Ovary (tissue), 9 donors: ENCODE measurements around the gene CD300A. TPM values are rescaled to one million over a fixed set of nuclear protein-coding genes. Genes with fewer than 3 reads are reported as not detected.

ENCODE experiments used
- DNase-seq, 5 donors: peaks; one replicate each; pipeline ENCODE4 v3.0.0-alpha.2; 2019 to 2020
- H3K27ac ChIP-seq, 2 donors: fragments of 200-600 bp; one replicate each; pipeline versions ENCODE4 v1.5.1 to v1.8.0; 2019 to 2022
- H3K27me3 ChIP-seq: fragments of 200-600 bp; one replicate; pipeline ENCODE4 v1.8.0; 2022
- H3K36me3 ChIP-seq: fragments of 200-600 bp; sonication (generic); one replicate; pipeline ENCODE4 v1.5.1; 2019
- H3K4me1 ChIP-seq: one replicate; pipeline ENCODE4 v1.8.1; 2013; ENCODE audit warnings: mild to moderate bottlenecking, moderate library complexity; ENCODE audit not compliant: insufficient read depth
- H3K4me3 ChIP-seq: fragments of 200-600 bp; sonication (generic); one replicate; pipeline ENCODE4 v1.5.1; 2017
- H3K9me3 ChIP-seq, 2 donors: fragments of 200-600 bp in 1 of 2; sonication (generic) in 1 of 2; one replicate each; pipeline versions ENCODE4 v1.5.1 to v1.8.1; 2013 to 2019; ENCODE audit warnings: mild to moderate bottlenecking in 1 of 2, moderate library complexity in 1 of 2
- EP300 ChIP-seq: sonication (generic); formaldehyde crosslinking; IDR thresholded peaks from one replicate; pipeline ENCODE4 v1.6.1; 2017; ENCODE audit warnings: antibody characterized with exemption
- POLR2A ChIP-seq: fragments of 450-650 bp; IDR thresholded peaks from one replicate; pipeline ENCODE4 v1.6.1; 2017; ENCODE audit warnings: antibody characterized with exemption, mild to moderate bottlenecking, moderate library complexity
- WGBS, 3 donors: extraction: QIAGEN DNeasy Blood & Tissue Kit in 1 of 3; methylation state at CpG; one replicate each; pipeline versions ENCODE4 v1.1.5 to v1.1.7; 2013 to 2017; 5-methylcytosine and 5-hydroxymethylcytosine counted together
- intact Hi-C, 4 donors: fragments of 100-400 bp; cut with DNase I; formaldehyde crosslinking; loops; one replicate each; pipeline versions ENCODE4 v1.11.0 to v1.15.1; 2022 to 2023
- polyA plus RNA-seq, 2 donors: library from polyadenylated mRNA; stranded (reverse); fragments of 200-250 nt in 1 of 2; fragments of 350-450 nt in 1 of 2; fragmentation: Illumina TruSeq in 1 of 2; extraction: RNeasy Lipid Tissue Mini Kit (QIAGEN cat#74804) in 1 of 2; gene quantifications; one replicate each; pipeline ENCODE4 v1.2.3, GENCODE V29; 2013 to 2014
- total RNA-seq, 7 donors: library from RNA; depleted of rRNA in 2 of 7; stranded (reverse); fragments of >200 nt in 2 of 7; fragmentation: NEBNext Ultra II Directional in 3 of 7; extraction: Animal tissue kit (Norgen Biotek cat#: 25700) in 3 of 7; gene quantifications; one replicate each; pipeline versions ENCODE4 v1.1.0 to v1.2.4, GENCODE V29; 2016 to 2023
- TF ChIP-seq, protein P1 (sequence below), 3 donors: fragments of 450-650 bp in 2 of 3; fragments of 200-600 bp in 1 of 3; IDR thresholded peaks; one replicate each; pipeline versions ENCODE4 v1.5.1 to v1.8.0; 2016 to 2022; ENCODE audit warnings: antibody characterized with exemption in 3 of 3, mild to moderate bottlenecking in 1 of 3
- donor health status: DM: no; HTN: no; CAD: no; lungs with moderate emphysema.
- donor health status: DM: no; HTN: no; CAD: no.
- donor health status: Bipolar disorder and iron deficiency.
- donor health status: DM: yes; HTN: yes; CAD: no.
- donor health status: DM: no; HTN: no; CAD: no.
- donor health status: DM: yes; HTN: yes; CAD: no.

Gene CD300A
- total and polyA plus RNA-seq, 9 donors: 1.4 to 5.5 (median 2.1) TPM

DNA sequence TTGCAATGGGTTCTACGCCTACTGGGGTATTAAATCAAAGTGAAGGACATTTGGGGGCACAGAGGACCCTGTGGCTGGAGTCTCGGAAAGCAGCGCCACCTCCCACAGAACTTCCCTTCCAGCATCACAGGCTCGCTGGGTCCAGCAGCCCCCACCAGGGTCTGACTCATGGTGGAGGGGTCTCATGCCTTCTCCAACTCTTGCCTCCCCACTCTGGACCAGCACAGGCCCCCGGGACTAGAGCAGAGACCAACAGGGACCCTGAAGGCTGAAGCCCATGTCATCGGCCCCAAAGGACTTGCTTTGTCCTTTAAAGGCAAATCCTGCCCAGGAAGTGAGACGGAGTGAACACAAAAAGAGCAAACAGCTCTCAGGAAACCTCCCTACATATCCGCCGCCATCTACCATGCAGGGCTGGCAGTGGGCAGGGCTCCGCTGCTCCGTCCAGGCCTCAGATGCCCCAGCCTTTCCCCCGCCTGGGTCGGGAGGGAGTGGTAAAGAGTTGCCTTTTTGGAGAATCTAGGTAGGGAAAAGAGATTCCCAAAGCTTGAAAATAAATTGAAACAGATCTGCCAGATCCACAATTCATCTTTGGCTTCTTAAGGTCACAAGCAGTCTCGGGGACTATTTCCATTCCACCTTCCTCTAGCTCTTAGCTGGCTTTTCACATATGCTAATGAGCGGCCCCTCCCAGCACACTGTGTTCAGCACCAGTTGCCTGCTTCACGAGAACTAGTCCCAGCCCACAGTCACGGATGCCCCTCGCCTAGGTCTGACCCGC lies 36.6 kb upstream of the CD300A start:
- 64 to 65% (median 65%) methylated on average over 19 of the region's 19 CpGs for WGBS, 3 donors
- Histone ChIP-seq H3K27ac (peak overlapping the region; percentile 77 to 96), H3K4me3 (peak overlapping the region; percentile 52), H3K36me3 (no peaks in the 10 kb centered on the region), H3K9me3 (no peaks in the 10 kb centered on the region), H3K27me3 (no peaks in the 10 kb centered on the region), H3K4me1 (peaks cover 20% of the 10 kb centered on the region)
- intact Hi-C loops: loop anchor here in 2 of 4 donors (2.0 kb wide), 2 partner anchors 23 to 25 kb away; no protein-coding TSS in a partner anchor
- peak; percentile 47 to 69 (median 53) for DNase-seq
- TF ChIP-seq, protein P1, sequence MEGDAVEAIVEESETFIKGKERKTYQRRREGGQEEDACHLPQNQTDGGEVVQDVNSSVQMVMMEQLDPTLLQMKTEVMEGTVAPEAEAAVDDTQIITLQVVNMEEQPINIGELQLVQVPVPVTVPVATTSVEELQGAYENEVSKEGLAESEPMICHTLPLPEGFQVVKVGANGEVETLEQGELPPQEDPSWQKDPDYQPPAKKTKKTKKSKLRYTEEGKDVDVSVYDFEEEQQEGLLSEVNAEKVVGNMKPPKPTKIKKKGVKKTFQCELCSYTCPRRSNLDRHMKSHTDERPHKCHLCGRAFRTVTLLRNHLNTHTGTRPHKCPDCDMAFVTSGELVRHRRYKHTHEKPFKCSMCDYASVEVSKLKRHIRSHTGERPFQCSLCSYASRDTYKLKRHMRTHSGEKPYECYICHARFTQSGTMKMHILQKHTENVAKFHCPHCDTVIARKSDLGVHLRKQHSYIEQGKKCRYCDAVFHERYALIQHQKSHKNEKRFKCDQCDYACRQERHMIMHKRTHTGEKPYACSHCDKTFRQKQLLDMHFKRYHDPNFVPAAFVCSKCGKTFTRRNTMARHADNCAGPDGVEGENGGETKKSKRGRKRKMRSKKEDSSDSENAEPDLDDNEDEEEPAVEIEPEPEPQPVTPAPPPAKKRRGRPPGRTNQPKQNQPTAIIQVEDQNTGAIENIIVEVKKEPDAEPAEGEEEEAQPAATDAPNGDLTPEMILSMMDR (IDR thresholded peaks at IDR 0.05): no peak
- TF ChIP-seq EP300 (no peak), POLR2A (no peak)

DNA sequence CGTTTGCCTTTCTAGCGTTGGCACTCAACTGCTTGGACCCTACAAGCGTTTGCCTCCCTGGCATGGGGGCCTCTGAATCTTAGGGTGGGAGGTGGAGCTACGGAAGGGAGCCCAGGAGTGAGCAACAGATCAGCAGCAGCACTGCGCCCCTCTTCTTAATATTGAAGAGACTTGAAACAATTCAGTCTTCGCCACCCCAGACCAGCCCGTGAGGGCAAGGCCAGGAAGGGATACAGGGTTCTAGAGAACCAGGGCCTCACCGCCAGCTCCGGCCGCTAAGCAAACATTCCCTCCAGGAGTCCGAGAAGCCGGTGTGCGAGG lies 36.1 kb upstream of the CD300A start:
- Histone ChIP-seq H3K9me3 (no peaks in the 10 kb centered on the region), H3K27me3 (no peaks in the 10 kb centered on the region), H3K27ac (peak overlapping the region; percentile 77 to 96), H3K4me3 (peak overlapping the region; percentile 52), H3K36me3 (no peaks in the 10 kb centered on the region), H3K4me1 (peaks cover 20% of the 10 kb centered on the region)
- intact Hi-C loops: loop anchor here in 2 of 4 donors (2.0 kb wide), 2 partner anchors 22 to 24 kb away; no protein-coding TSS in a partner anchor
- TF ChIP-seq, protein P1 (IDR thresholded peaks at IDR 0.05): no peak
- TF ChIP-seq POLR2A (no peak), EP300 (no peak)
- peak in 3 of 5 donors; percentile 68 to 72 (median 71) for DNase-seq
- 6 to 7% (median 6%) methylated on average over 13 of the region's 13 CpGs for WGBS, 3 donors

DNA sequence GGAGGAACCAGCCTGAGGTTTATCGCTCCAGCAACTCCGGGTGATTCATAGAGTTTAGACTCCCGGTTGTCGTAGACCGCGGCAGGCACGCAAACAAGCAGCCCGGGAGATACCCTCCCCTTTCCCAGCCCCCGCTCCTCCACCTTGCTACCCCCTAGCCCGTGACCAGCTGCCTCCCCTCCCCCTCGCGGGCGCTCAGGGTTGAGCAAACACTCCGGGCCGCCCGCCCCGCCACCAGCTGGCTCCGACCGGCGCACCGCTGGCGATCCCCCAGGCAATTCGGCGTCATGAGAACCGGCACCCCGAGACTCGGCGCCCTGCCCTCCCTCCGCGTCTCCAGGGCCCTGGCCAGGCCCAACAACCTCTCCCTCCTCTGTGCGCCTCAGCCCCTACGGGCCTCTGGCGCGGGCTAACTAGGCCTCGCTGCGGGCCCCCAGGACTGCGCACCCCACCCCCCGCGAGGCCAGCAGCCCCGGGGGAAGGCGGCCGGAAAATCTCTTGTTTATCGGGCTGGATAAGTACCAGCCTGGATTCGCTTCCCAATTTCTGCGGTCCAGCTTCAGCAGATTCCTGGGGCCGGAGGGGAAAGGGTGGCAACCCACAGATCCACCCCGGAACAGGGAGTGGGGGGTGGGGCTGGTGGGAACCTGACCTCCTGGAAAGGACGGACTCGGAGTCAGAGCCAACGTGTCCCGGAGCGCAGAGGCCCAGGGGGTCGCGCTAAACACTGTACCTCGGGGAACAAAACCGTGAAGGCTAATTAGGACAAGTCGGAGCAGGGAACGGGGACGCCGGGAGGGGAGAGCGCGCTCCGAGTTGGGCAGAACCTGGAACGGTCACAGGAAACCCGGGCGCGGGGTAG lies 35.5 kb upstream of the CD300A start:
- Histone ChIP-seq H3K9me3 (no peaks in the 10 kb centered on the region), H3K27ac (peak overlapping the region; percentile 77 to 96), H3K4me1 (peaks cover 22% of the 10 kb centered on the region), H3K27me3 (no peaks in the 10 kb centered on the region), H3K36me3 (no peaks in the 10 kb centered on the region), H3K4me3 (peak overlapping the region; percentile 52)
- intact Hi-C loops: loop anchor here in 2 of 4 donors (2.0 kb wide), 2 partner anchors 22 to 24 kb away; no protein-coding TSS in a partner anchor
- DNase-seq: peak; percentile 96 to 98 (median 98)
- peak; percentile 58 for TF ChIP-seq POLR2A
- no peak for TF ChIP-seq EP300
- TF ChIP-seq, protein P1 (IDR thresholded peaks at IDR 0.05): peak in 2 of 3 donors; percentile 17 to 21
- WGBS, 3 donors: 1% methylated on average over 54 to 67 of the region's 67 CpGs

DNA sequence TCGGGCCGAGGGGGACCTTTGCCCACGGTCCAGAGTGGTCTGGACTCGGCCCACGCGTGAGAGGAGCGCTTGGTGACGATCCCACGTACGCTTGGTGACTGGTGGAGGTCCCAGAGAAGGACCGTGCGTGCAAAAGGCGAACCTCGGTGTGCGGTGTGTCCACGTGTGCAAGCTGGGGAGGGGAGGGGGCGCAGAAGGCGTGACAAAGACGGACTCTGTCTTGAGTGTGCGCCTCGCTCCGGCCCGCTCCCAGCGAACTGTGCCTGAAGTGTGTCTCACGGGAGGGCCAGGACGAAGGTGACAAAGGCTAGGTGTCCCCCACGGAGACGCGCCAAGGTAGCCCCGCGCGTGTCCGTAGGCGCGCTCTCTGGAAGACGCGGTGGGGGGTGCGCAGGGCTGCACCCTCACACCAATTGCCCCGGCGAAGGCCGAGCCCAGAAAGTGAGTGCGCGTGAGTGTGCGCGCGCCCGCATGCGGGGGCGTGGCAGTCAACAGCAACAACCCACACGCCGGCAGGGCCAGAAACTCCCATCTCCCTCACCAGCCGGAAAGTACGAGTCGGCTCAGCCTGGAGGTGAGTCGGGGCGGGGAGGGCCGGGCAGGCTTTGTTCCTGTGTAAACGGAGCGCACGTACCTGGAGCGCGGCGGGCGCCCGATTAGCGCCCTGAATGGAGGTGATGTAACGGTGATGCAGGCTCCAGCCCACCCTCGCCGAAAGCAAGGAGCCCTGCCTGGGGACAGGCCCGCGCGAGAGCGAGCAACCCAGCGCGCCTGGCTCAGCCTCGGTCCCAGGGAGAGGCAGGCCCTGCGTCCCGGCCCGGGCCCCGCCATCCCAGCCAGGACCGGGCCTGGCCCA lies 34.6 kb upstream of the CD300A start, which contains the start of gene GPRC5C:
Gene GPRC5C (plus strand): TSS at position 521 of the 856 bp plus-strand sequence. CDS start 7,689 bp downstream, outside the sequence.
- Histone ChIP-seq H3K4me1 (peaks cover 19% of the 10 kb centered on the region), H3K27ac (peak within 1 kb of the TSS; percentile 77 to 96), H3K36me3 (no peaks in the 10 kb centered on the region), H3K27me3 (no peaks in the 10 kb centered on the region), H3K9me3 (no peaks in the 10 kb centered on the region), H3K4me3 (peak within 1 kb of the TSS; percentile 52)
- TF ChIP-seq, protein P1 (IDR thresholded peaks at IDR 0.05): no peak
- peak; percentile 64 for TF ChIP-seq POLR2A
- intact Hi-C loops: loop anchor here in 2 of 4 donors (2.0 kb wide), 2 partner anchors 21 to 23 kb away; no protein-coding TSS in a partner anchor
- peak; percentile 90 to 94 (median 91) for DNase-seq
- 0% methylated on average over 58 to 81 of the region's 81 CpGs for WGBS, 3 donors
